NCI-H2227 (cell line): ENCODE results near the gene TRAPPC10.

ENCODE experiments used
- DNase-seq: peaks from one replicate; lab custom pipeline; 2025; ENCODE audit not compliant: unreplicated experiment; lab: John Stamatoyannopoulos, UW

Gene TRAPPC10

DNA sequence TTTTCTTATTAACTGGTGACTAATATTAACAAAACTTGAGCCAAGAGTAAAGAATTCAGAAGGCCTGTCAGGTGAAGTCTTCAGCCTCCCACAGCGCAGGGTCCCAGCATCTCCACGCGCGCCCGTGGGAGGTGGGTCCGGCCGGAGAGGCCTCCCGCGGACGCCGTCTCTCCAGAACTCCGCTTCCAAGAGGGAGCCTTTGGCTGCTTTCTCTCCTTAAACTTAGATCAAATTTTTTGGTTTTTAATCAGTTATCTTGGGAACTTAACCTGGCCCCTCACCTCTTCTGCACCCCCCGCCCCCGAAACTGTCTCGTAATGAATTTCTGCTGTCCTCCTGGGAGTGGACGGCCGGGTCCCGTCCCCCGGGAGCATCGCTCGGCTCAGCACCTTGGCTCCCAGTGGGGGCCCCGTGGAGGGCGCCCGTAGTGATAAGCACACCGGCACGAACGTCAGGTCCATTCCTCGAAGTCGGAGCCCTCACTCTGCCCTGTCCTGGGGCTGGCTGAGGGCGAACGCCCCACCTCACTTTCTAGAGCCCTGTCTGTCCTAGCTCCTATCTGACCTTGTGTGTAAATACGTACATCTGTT lies 29.5 kb upstream of the TRAPPC10 start:
- DNase-seq, result no peak

DNA sequence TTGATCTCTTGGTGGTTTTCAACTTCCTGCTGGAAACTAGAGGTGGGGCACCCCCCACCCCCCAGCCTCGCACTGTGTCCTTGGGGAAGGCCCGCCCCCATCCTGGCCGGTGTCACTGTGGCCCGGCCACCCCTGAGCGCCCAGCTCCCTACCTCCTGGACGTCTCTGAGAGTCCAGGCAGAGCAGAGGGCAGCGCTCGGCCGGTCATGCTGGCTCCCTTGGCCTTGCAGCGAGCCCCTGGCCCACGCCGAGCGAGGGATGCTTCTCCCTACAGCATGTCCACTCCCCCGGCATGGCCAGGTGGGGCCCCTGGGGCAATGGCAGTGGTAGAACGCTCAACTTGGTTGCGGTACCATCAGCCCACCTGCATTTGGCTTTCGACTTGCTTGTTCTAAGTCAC lies 28.7 kb upstream of the TRAPPC10 start:
- no peak for DNase-seq

DNA sequence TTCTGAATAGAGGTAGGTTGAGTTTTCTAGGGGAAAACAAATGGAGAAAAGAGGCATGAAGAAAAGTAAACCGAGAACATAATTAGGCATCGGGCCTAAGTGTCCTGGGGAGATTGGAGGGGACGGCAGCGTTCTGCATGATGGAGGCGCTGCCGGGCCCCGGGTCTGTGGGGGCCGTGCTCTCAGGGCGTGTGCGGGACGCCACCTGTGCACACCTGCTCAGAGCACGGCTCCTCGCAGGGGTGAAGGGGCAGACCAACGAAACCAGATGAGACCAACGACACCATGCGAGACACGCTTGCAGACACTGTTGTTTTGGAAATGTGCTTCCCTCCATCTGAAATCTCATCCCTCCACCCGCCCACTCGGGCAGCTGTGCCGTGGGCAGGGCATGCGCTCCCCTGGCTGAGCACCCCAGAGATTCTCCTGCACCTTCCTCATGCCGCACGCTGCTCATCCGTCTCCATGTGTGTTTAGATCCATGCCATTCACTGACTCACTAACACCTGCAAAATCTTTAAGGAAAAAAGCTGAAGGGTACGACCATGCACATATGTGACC lies 28.2 kb upstream of the TRAPPC10 start:
- no peak for DNase-seq

DNA sequence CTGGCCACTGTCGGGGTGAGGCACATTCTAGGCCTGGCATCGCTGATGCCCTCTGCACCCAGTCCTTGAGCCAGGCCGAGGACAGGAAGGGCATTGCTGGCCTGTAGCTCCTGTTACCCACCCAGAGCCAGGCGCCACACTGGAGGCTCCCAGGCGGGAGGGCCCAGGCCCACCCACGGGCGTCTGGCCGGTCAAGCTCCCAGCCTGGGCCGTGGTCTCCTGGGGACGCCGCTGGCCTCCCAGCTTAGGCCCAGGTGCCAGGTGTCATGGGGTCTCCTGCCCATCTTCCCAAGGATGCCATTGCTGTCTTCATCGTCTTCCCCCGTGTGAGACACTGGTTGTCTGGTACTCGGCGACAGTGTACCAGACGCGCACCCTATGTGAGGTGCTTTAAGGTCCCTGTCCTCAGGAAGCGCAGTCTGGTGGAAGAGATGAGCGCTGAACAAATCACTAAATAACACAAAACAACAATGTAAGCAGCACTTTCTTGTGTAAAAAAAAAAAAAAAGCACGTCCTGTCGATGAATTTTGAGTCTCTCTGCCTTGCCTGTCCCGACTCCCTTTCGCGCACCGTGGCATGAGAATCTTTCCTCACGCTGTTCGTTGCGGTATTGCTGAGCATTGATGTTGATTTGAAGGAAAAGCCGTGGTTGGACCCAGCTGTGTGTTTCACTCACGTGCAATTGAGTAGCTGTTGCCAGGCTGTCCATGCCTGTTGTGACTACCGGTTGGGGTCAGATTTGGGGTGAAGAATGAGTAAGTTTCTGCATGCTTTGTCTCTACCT lies 27.0 kb upstream of the TRAPPC10 start:
- DNase-seq, result no peak

DNA sequence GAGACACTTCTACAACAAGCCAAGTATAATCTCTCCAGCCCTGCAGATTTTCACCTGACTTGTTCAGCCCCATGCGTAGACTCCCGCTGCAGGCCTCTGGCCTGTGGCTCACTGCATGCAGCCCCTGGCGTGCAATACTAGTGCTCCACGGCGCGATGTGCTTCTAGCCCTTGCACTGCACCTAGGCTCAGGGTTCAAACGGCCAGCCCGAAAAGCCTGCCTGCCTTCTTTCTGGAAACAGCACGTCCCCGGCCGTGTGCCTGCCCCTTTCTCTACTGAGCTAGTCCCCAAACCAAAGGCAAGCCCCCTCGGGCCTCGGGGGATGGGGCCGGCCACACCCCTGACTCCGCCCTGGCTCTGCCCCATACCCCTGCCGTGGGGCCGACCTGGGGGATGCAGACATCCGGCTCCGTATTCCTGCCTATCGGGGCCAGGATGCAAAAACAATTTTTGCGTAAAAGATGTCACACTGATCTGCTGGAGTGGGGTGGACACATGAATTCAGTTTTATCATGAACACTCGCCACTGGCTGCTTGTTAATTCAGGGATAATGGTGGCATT lies 26.3 kb upstream of the TRAPPC10 start:
- no peak for DNase-seq

DNA sequence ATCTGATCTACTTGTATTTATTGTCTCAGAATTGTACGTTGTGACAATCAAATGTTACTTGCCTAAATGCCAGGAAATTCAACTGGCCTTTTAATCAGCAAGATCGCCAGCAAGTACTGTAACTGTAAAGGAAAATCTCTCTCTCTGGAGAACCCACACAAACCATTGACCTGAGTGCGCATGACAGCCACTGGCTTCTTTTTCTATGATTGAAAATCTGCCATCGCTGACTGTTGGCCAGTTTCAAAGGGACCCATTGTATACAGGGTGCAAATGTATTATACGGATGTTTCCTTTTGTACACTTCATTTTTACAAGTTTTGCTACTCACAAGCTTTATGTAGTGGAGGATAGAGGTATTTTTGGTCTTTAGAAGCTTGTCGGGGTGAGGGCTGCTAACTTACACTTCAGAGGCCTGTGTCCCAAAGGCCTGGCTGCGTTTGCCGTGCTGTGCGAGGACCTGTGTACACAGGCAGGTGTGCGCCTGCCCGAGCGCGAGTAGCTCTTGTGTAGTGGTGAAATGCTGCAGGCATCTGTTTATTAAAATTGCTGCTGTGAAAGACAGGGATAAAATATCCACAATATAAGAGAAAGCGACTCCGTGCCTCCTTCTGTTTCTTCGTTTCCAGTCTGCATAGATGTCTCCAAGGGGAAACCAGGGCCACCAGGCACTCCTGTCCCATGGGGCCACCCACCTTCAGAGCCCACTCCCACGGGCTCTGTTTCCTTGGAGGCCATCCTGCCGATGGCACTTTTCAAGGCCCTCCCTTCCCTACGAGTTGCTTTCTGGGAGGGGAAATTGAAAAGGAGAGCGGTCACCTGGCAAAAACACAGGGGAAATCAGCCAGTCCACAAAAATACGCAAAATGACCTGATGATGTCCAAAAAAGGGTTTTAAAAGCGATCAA lies 25.3 kb upstream of the TRAPPC10 start:
- no peak for DNase-seq

DNA sequence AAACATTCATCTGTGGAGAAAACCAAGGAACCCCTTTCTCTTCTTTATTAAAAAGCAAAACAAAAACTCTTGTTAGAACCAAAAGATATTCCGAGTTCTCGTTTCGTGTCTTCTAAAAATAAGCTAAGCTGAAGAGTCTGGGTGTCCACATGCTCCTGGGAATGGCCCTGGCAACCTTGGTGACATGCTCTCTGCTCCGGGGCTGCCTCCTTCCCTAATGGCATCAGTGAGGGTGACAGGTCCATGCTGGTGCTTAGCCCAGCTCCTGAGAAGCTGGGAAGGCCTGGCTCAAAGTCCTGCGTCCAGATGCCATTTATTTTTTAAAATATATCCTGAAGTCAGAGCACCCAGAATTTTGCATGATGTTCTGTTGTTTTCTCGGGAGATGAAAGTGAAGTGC lies 24.6 kb upstream of the TRAPPC10 start:
- DNase-seq, result no peak

DNA sequence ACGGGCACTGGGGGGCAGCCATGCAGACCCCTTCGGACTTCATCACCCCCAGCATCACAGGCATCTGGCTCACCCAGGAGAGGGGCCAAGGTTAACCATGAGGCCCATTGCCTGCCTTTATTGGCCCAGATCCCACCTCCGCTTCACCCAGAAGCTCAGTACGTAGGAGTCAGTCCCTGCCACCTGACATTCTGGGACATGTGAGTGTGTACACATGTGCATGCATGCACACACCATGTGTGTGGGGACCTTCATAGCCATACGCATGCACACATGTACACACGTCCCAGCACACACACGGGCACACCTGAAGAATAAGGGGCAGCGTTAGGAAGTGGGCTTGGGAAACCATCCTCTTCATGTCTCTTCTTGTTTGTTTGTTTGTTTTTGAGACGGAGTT lies 24.1 kb upstream of the TRAPPC10 start:
- DNase-seq, result no peak

DNA sequence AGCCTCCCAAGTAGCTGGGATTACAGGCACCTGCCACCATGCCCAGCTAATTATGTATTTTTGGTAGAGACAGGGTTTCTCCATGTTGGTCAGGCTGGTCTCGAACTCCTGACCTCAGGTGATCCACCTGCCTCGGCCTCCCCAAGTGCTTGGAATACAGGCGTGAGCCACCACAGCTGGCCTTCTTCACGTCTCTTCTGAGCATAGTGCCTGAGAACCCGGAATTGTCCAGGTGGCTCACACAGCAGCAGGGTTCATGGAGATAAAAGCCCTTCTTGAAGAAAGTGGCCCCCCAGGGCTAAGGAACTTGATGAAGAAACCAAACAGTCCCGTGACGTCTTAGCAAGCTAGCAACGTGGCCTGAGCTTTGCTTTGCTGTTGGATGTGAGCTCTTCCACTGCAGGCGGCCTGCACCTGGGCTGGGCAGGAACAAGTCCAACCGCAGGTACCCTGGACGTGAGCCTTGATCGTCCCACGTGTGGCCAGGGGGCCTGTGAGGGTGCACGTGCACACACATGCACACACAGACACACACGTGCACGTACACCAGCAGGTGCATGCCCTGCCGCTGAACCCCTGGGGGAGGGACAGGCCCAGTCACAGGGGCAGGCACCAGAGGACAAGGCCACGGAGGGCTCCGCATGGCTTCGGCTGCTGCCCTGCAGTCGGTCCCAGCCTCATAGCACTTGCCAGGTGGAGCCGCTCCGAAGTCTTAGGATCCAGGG lies 23.4 kb upstream of the TRAPPC10 start:
- DNase-seq, result no peak

DNA sequence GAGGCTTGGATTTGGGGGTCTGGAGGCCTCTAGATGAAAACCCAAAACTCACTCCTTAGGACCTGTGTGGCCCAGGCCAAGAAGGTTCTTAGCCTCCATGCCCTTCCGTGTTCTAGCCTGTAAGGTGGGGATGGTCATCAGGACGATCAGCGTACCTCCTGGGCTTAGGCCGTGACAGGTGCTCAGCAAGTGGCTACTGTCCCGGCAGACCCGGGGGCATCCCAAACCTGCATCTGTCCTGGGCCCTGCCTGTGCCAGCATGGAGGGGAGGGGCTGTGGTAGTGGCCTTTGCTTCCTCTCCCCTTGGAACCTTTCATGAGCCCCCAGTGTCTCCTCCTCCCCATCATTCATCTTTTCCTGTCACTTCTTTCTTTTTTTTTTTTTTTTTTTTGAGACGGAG lies 22.7 kb upstream of the TRAPPC10 start:
- DNase-seq, result no peak

DNA sequence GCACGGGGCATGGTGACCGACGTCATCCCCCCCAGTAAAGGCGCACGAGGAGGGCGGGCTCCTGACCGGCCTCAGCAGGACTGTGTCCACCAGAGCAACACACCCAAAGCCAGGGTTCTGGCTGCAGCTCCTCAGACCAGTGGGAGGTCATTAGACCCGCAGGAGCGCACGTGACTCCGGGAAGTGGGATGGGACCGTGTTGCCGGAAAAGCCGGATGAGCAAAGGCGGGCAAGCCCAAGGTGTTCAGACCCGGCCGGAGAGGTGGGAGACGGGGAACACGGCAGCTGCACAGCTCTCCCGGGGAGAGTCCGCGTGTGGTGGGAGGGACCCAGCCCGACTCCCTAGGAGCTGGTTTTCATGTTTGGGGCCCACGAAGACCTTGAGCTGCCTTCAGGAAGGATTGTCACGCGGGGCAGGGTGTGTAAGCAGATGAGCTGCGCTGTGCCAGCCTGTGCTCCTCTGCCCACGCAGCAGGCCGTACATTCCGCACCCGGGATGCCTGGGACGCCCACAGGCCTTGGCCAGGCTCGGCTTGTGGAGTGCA lies 20.6 kb upstream of the TRAPPC10 start:
- DNase-seq, result no peak

DNA sequence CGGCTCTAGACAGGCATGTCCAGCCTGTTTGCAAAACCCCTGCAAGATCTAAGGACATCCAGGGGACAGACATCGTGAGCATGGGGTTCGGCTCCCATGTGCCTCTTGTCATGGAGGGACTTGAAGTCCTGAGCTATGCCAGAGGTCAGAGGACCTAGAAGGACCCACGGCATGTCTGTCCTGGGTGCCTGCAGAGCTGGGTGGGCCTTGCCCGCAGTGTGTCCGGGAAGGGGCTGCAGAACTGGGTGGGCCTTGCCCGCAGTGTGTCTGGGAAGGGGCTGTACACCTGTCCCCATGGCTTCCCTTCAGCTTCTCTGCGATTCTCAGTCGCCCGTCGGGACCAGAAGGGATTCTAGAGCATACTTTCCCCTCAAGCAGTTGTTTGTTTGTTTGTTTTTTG lies 20.0 kb upstream of the TRAPPC10 start:
- no peak for DNase-seq

DNA sequence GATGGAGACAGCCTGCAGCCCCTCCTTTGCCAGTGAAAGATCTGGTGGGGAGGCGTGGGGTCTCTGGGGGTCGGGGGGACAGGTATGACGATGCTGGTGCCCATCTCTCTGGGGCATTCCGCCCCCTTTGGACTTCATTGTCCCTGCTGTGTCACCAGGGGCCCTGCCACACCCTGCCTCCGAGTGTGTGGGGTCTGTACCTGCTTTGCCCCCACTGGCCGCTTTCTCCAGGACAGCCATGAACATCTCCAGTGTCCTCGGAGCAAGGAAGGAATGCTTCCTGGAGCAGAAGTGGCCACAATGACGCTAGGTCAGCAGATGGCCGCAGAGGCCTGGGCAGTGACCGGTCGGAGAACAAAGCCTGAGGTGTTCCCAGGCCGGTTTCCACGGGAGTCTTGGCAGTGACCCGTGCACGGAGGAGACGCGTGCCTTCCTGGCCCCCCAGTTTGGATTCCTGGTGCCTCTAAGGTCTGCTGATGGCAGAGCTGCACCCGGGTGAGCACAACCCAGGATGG lies 18.6 kb upstream of the TRAPPC10 start:
- no peak for DNase-seq

DNA sequence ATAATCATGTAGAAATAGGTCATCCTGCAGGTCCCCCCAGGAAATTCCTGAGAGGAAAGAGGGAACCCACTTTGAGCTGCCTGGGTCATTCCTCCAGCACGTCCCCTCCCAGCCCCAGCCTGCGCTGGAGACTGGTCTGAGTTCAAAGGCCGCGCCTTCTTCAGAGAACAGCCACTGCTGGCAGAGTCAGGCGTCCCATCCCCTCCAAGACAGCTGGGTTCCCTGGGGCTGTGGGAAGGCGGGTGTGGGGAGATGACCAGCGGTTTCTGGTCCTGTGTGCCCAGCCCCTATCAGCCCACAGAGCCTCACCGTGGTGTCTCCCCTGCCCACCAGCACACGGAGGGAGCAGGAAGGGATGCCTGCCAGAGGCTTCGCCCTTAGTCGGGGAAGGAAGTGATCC lies 18.0 kb upstream of the TRAPPC10 start:
- no peak for DNase-seq

DNA sequence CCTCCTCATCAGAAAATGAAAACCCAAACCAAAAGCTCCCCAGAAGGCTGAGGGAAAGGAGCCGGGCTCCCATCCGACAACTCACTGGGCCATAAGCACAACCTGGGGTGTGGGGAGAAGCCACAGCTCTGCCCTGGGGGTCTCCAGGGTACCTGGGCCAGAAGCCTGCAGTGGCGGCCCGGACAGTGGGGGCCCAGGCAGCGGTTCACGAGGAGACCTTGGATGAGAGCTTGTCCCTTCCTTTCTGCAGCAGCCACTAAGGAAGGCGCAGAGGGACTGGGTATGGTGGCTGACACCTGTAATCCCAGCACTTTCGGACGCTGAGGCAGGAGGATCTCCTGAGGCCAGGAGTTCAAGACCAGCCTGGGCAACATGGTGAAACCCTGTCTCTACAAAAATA lies 17.5 kb upstream of the TRAPPC10 start:
- no peak for DNase-seq

DNA sequence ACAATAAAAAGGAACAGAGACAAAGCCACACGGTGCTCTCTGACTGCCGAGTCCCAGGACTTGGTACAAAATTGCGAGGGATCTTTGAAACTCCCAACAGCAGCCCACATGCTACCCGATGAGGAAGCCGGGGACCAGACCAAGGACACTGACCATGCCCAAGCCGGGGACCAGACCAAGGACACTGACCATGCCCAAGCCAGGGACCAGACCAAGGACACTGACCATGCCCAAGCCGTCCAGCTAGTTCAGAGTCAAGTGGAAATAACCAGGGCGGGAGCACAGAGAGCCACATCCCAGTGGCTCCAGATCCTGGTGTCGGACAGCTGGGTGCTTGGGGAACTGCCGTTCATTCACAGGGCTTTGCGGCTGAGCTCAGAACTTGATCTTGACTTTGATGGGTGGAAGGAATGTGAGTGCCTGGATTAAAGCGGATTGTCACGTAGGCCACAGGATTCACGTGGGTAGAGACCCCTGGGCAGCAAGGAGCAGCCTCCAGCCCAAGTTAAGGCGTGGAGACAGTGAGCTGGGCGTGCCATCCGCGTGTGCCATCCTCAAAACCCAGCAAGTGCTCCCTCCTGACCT lies 16.5 kb upstream of the TRAPPC10 start:
- DNase-seq, result no peak

DNA sequence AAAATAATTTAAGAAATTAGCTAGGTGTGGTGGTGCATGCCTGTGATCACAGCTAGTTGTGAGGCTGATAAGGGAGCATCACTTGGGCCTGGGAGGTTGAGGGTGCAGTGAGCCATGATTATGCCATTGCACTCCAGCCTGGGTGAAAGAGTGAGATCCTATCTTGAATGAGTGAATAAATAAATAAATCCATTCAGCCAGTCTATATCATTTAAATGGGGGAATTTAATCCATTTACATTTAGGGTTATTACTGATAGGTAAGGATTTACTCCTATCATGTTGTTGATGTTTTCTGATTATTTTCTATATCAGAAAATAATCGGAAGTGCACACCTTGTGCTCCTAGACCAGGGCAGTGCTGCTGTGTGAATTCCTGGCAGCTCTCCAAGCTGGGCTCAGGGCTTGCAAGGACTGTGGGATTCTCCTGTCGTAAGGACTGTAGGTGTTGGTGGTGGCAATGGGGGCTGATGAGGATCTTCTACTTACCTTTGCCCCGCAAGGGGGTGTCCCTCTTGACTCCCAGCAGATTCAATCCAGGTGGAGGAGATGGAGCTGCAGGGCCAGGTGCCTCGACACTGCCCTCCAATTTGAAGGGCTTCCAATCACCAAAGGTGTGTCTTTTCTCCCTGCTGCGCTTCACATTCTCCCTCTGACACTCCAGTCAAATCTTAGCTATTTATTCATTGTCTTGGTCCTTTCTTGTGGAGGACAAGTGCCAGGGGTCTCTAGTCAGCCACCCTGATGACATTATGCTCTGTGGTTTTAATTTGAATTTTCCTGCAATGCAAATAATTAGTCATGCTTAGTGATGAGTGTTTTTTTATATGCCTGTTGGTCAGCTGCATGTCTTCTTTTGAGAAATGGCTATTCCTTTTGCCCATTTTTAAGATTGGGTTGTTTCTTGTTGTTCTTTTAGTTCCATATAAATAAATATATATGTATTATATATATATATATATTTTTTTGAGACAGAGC lies 14.1 kb upstream of the TRAPPC10 start:
- no peak for DNase-seq

DNA sequence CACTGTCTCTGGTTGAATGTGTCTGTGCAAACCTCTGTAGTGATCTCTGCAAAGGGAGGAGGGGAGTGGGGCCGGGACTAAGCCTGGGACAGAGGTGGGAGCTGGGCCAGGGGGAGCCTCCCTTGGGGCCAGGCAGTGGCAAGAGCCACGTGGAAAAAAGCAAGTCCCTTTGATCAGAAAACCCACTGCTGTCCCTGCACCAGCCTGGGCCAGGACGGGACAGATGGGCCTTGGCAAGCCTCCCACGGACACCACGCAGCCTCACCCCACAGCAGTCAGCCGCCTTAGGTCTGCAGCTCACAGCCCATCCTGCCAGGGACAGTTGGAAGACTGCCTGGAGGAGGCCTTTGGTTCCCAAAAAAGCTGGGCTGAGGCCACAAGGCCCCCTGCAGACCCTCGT lies 11.7 kb upstream of the TRAPPC10 start:
- no peak for DNase-seq

DNA sequence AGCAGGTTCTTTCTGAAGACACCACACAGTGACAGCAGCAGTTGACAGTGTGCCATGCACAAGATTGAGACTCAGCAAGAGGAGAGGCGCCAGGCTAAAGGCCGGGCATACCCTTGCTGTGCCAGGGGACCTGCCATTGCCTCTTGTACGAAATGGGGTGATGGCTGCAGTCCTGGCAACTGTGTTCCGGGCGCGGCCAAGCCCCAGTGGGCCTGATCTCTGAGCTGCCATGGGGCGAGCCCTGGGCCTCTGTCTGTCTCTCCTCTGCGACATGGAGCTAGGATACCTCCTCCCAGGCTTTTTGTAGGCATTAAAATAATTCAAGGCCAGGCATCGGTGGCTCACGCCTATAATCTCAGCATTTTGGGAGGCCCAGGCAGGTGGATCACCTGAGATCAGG lies 9.6 kb upstream of the TRAPPC10 start:
- DNase-seq, result no peak
